ENCODE data around the gene NXPE4.

NXPE4 gene

GRCh38 chr11:114525682-114526081 is 69.9 kb downstream of the NXPE4 start:
- ChIA-PET POLR2A (no interaction called here), CTCF (interaction anchor here (0.7 kb wide), 1 partner anchor 1006 kb away, joined by 3 read pairs; no protein-coding TSS in a partner anchor)
- DNase-seq (ENCODE audit: extremely low spot score), result no peak
- no peak for TF ChIP-seq ELF4 (IDR thresholded peaks at IDR 0.05)
- TF ChIP-seq FOXM1 (IDR thresholded peaks at IDR 0.05; ENCODE audit: borderline replicate concordance), result no peak
- TF ChIP-seq FOXA1 (IDR thresholded peaks at IDR 0.05), result no peak
- no peak for TF ChIP-seq L3MBTL2 (conservative IDR thresholded peaks at IDR 0.05)
- TF ChIP-seq ZNF384 (IDR thresholded peaks at IDR 0.05), result no peak
- TF ChIP-seq ARNT (IDR thresholded peaks at IDR 0.05), result no peak
- no peak for TF ChIP-seq FOXK2 (IDR thresholded peaks at IDR 0.05)
- no peak for TF ChIP-seq NFRKB (IDR thresholded peaks at IDR 0.05)
- TF ChIP-seq LEF1 (IDR thresholded peaks at IDR 0.05; ENCODE audit: borderline replicate concordance), result no peak
- no peak for TF ChIP-seq SP1 (IDR thresholded peaks at IDR 0.05)
- no peak for TF ChIP-seq CTBP1 (IDR thresholded peaks at IDR 0.05; ENCODE audit: borderline replicate concordance)
- TF ChIP-seq HDGF (IDR thresholded peaks at IDR 0.05; ENCODE audit: borderline replicate concordance), result no peak
- no peak for TF ChIP-seq TARDBP (IDR thresholded peaks at IDR 0.05)
- no peak for TF ChIP-seq SUZ12 (IDR thresholded peaks at IDR 0.05)
- TF ChIP-seq BHLHE40 (IDR thresholded peaks at IDR 0.05; ENCODE audit: borderline replicate concordance), result no peak
- no peak for TF ChIP-seq PKNOX1 (IDR thresholded peaks at IDR 0.05)

- TF ChIP-seq BHLHE40 (IDR thresholded peaks at IDR 0.05; ENCODE audit: borderline replicate concordance) (no peak), NFRKB (IDR thresholded peaks at IDR 0.05) (no peak), HDGF (IDR thresholded peaks at IDR 0.05; ENCODE audit: borderline replicate concordance) (no peak), TARDBP (IDR thresholded peaks at IDR 0.05) (no peak), LEF1 (IDR thresholded peaks at IDR 0.05; ENCODE audit: borderline replicate concordance) (no peak), ZNF384 (IDR thresholded peaks at IDR 0.05) (no peak), SP1 (IDR thresholded peaks at IDR 0.05) (no peak), FOXM1 (IDR thresholded peaks at IDR 0.05; ENCODE audit: borderline replicate concordance) (no peak), FOXA1 (IDR thresholded peaks at IDR 0.05) (no peak), ARNT (IDR thresholded peaks at IDR 0.05) (no peak), CTBP1 (IDR thresholded peaks at IDR 0.05; ENCODE audit: borderline replicate concordance) (no peak), L3MBTL2 (conservative IDR thresholded peaks at IDR 0.05) (no peak), PKNOX1 (IDR thresholded peaks at IDR 0.05) (no peak)
- ChIA-PET CTCF (no interaction called here), POLR2A (no interaction called here)
- DNase-seq (ENCODE audit: extremely low spot score), result no peak
Observed at GRCh38 chr11:114524122-114524521, 71.5 kb downstream of the NXPE4 start.

DNA sequence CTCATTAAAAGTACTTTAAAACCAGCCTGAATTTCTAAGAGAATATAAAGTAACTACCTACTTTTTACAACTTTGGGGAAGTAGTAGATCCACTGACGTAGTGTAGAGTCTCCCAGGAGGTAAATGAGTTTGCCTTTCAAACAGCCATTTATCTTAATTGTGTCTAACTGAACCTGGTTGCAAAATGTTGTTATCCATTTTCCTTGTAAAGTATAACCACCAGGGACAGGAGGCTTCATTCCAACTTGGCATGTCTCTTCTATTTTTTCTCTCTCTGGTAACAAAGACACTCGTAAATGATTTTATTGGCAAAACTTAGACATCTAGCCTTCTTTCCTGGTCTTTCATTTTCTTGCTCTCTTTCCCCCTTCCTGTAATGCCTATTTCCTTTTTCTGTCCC is 72.8 kb downstream of the NXPE4 start:
- POLR2A ChIA-PET, result no interaction called here
- CTCF ChIA-PET, result no interaction called here

More for the DNA sequence above, 72.8 kb downstream of the NXPE4 start:
- DNase-seq (ENCODE audit: extremely low spot score), result no peak
- TF ChIP-seq ZNF384 (IDR thresholded peaks at IDR 0.05) (no peak), FOXM1 (IDR thresholded peaks at IDR 0.05; ENCODE audit: borderline replicate concordance) (no peak), NFRKB (IDR thresholded peaks at IDR 0.05) (no peak), CTBP1 (IDR thresholded peaks at IDR 0.05; ENCODE audit: borderline replicate concordance) (no peak), BHLHE40 (IDR thresholded peaks at IDR 0.05; ENCODE audit: borderline replicate concordance) (no peak), LEF1 (IDR thresholded peaks at IDR 0.05; ENCODE audit: borderline replicate concordance) (no peak), HDGF (IDR thresholded peaks at IDR 0.05; ENCODE audit: borderline replicate concordance) (no peak), TARDBP (IDR thresholded peaks at IDR 0.05) (no peak), FOXK2 (IDR thresholded peaks at IDR 0.05) (no peak), ARNT (IDR thresholded peaks at IDR 0.05) (no peak), FOXA1 (IDR thresholded peaks at IDR 0.05) (no peak), PKNOX1 (IDR thresholded peaks at IDR 0.05) (no peak), SUZ12 (IDR thresholded peaks at IDR 0.05) (no peak)

Measured in HEK293T (cell line).